GM18519 (cell line): Measurements from ENCODE around the gene STAB1.

ENCODE experiments used
- ATAC-seq: cut with Tn5 transposase; IDR thresholded peaks from one replicate; pipeline ENCODE4 v1.9.1; 2021; ENCODE audit warnings: mild to moderate bottlenecking, moderate library complexity; ENCODE audit not compliant: unreplicated experiment, low FRiP score

The STAB1 gene

DNA sequence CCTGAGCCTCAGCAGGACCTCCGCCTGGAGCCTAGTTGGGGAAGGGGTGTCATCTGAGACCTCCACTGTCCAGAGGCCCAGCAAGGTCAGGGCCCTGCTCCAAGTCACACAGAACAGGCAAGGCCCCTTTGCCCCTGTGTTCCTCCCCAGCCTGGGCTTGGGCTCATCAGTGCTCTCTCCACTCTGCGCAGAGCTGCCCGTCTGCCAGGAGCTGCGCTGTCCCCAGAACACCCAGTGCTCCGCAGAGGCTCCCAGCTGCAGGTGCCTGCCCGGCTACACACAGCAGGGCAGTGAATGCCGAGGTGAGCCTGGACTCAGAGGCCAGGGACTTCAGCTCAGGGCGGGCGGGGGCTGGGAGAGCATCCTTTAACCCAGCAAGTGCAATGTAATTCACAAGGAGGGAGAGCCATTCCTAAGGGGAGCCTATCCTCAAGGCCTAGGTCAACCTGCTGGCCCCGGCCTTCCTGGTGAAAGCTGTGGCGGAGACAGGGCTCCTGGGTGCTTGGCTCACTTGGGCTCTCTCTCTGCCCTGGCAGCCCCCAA, 7.7 kb downstream of the STAB1 start:
- ATAC-seq: no peak

DNA sequence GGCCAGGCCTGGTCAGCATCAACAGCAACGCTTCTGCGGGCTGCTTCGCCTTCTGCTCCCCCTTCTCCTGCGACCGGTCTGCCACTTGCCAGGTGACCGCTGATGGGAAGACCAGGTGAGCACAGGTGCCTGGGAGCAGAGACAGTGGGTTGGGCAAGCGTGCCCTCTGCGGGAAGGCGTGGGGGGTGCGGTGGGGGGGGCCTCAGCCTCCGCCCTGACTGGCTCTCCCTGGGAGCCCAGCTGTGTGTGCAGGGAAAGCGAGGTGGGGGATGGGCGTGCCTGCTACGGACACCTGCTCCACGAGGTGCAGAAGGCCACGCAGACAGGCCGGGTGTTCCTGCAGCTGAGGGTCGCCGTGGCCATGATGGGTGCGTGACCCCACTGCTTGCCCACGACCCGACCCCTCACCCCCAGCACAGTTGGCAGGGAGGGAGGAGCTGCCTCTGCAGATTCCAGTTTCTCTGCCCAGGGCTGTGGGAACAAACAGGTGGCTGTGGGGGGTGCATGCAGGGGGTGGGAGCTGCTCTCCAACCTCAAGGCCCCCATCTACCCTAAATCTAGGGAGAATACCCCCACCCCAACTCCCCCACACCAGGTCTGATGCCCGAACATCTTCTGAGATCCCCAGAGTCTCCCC, 8.8 kb downstream of the STAB1 start:
- no peak for ATAC-seq

DNA sequence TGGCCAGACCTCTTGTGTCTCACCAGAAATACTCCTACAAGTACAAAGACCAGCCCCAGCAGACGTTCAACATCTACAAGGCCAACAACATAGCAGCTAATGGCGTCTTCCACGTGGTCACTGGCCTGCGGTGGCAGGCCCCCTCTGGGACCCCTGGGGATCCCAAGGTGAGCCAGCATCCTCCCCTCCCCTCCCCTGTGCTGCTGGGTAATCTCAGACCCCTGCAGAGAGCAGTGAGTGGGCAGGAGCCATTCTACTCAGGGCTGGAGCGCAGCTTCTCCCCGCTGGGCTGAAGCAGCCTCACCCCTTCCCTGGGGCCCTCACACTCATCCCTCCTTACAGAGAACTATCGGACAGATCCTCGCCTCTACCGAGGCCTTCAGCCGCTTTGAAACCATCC, 9.8 kb downstream of the STAB1 start:
- no peak for ATAC-seq

DNA sequence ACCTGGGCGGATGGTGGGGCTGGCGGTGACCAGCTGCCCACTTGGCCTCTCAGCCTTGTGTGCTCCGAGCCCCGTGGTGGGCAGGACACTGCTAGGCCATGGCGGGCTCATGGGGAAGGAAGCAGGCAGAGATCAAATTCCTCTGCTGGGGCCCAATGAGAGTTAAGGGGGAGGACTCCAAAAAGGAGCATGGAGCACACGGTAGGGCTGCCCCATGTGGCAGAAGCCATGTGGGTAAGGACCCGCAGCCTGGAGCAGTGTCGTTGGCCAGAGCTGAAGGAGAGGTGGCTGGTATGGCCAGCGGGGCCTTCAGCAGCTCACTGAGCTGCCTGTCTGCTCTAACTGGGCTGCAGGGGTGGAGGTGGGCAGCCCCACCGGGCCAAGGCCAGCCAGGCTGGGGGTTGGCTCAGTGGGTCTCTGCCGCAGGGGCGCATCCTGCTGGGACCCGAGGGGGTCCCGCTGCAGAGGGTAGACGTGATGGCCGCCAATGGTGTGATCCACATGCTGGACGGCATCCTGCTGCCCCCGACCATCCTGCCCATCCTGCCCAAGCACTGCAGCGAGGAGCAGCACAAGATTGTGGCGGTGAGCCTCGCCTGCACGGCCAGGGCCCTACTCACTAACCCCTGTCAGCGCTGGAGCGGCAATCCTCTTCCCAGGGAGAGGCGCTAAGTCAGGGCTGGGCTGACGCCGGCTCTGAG, 11.3 kb downstream of the STAB1 start:
- ATAC-seq: no peak

DNA sequence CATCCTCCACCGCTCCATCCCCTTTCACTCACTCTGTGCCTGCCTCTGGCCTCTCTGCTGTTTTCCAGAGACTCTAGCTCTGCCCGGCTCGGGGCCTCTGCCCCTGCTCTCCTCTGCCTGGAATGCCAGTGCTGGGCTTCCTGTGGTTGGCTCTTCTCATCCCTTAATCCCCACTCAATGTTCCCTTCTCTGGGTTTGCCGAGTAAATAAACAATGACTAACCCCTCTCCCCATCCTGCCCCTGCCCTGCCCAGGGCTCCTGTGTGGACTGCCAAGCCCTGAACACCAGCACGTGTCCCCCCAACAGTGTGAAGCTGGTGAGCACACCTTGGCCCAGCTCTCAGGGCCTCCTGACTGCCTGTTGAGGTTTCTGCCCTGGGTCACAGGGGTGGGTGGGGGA, 12.2 kb downstream of the STAB1 start:
- no peak for ATAC-seq

DNA sequence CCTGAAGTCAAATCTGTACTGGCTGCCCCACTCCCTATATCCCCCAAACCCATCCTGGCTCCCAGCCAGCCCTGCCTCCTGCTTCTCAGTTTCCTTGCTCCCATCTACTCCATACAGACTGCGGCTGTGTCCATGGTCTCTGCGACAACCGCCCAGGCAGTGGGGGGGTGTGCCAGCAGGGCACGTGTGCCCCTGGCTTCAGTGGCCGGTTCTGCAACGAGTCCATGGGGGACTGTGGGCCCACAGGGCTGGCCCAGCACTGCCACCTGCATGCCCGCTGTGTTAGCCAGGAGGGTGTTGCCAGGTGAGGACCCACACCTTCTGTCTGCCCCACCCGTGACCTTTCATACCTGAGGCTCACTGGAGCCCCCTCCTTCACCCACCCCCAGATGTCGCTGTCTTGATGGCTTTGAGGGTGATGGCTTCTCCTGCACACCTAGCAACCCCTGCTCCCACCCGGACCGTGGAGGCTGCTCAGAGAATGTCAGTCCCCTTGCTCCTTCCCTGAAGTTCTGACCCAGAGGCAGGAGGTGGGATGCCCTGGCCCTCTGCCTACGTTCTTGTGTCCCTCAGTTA, 14.7 kb downstream of the STAB1 start:
- ATAC-seq: no peak

DNA sequence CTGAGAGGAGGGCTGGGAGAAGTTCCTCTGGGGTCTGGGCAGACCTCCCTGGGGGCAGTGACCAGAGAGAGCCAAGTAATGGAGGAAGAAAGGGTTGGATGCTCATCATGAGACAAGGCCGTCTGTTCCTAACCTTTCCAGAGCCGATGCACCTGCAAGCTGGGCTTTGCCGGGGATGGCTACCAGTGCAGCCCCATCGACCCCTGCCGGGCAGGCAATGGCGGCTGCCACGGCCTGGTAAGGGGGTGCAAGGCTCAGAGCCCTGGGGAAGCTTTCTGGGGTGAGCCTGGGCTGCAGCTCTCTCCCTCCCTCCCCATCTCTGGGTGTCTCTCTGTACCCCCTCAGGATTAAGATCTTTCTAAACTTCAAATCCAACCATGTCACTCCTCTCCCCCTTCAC, 16.4 kb downstream of the STAB1 start:
- ATAC-seq: no peak

DNA sequence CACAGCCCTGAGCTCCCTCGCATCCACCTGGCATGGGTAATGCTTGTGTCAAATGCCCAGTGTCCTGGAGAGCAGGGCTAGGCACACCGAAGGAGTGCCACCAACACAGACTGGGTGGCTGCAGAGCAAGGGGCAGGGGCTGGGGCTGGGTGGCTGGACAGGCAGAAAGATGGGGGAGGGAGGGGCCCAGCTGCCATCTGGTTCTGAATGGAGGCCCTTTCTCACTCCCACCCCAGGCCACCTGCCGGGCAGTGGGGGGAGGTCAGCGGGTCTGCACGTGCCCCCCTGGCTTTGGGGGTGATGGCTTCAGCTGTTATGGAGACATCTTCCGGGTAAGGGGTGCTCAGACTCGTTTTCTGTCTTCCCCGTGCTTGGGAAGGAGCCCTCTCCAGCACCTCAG, 17.0 kb downstream of the STAB1 start:
- ATAC-seq: no peak

DNA sequence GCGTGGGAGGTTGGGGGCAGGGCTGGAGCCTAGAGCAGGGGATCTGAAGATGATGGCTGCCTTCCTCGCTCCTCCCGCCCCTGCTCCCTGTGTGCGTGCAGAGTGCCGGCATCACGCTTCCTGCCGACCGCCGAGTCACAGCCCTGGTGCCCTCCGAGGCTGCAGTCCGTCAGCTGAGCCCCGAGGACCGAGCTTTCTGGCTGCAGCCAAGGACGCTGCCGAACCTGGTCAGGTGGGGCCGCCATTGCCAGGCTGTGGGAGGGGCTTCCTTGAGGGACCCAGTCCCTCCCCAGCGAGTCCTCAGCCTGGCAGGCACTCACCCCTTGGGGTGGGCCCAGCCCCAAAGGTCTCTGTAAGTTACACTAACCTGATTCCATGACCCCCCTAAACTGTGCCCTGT, 17.6 kb downstream of the STAB1 start:
- no peak for ATAC-seq

DNA sequence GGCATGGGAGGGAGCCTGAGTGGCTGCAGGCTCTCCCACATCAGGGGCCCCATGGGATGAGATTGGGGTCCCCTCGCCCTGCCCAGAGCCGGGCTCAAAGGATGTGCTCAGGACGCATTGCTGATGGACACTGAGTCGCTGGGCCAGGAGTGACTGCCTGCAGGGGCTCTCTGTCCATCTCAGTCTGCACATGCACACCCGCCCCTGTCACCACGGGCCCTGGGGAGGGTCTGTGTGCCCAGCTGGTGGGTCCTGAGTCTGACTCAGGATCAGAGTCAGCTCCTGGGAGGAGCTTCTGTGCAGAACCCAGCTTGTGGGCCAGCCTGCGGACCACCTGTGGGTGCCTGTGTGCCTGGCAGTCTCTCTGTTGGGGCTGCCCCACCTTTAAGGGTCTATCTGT, 18.1 kb downstream of the STAB1 start:
- no peak for ATAC-seq

DNA sequence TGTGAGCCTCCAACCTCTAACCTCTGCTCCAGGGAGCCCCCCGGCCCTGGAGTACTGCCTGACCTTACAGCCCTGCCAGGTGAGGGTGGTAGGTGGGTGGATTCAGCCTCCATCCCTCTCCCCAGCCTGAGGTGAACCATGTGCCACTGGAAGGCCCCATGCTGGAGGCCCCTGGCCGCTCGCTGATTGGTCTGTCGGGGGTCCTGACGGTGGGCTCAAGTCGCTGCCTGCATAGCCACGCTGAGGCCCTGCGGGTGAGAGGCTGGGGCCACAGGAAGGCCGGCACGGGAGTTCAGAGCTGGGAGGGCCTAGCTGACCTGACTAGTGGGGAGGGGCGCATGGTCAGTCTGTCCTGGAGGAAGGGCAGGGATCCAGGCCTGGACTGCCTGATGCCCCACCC, 19.4 kb downstream of the STAB1 start:
- ATAC-seq: no peak

DNA sequence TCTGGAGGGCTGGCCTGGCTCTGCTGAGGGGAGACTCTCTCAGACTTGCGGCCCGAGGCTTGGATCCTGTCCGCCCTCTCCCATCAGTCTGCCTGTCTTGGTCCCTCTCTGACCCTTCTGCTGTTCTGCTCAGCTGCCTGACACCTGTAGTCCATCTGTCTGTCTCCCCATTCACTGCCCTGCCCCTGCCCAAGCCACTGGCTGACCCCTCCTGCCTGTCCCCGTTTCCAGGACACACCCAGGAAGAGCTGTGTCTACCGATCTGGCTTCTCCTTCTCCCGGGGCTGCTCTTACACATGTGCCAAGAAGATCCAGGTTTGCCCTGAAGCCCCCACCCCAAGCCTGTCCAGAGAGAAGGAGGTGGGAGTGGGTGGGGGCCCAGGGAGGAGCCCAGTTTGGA, 20.1 kb downstream of the STAB1 start:
- no peak for ATAC-seq

DNA sequence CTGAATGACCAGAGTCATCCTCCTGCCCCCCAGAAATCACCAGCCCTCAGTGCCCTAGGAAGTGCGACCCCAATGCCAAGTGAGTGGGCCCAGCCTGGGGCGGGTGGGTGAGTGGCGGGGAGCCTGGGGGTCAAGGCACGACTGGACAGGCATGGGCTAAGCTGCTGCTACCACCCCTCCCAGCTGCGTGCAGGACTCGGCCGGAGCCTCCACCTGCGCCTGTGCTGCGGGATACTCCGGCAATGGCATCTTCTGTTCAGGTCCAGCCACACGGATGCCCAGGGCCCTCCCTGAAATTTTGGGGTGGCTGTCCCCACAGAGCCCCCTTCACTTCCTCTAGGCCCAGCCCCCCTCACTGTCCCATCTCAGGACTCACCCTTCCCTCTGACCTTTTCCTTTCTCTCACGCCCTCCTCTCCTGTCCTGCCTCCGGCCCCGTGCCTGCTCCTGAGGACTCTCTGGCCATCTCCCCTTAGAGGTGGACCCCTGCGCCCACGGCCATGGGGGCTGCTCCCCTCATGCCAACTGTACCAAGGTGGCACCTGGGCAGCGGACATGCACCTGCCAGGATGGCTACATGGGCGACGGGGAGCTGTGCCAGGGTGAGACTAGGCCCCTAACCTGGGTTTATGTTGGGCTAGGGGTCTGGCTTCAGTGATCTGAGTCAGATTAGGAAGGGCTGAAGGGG, 21.5 kb downstream of the STAB1 start:
- ATAC-seq: no peak

DNA sequence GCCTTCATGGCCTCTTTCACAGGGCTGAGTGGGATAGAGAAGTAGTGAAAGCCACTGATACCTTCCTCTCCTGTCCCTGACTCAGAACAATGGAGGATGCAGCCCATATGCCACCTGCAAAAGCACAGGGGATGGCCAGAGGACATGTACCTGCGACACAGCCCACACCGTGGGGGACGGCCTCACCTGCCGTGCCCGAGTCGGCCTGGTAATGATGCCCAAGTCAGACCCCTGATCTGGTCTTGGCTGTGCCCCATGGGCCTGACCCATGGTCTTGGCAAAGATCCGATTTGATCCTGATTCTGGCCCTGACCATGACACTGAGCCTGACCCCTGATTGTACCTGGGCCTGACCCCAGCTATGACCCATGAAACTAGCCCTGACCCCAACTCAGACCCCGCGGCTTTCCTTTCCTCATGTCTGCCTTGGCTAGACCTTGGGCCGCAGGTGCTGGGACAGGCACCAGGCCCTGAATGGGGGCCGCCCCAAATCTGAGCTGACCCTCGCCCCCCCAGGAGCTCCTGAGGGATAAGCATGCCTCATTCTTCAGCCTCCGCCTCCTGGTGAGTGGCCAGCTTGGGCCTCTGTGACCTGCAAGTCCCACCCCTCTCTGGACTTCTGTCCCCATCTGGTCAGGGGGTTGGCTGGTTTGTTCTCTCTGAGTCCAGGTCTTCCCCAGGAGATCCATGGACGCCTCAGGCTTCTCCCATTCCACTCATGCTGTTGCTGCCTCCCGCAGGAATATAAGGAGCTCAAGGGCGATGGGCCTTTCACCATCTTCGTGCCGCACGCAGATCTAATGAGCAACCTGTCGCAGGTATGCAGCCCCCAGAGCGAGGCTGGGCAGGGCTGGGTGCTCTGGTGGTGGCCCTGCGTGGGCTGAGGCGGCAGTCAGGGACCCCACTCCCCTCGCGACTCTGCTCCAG, 22.9 kb downstream of the STAB1 start:
- ATAC-seq: no peak

DNA sequence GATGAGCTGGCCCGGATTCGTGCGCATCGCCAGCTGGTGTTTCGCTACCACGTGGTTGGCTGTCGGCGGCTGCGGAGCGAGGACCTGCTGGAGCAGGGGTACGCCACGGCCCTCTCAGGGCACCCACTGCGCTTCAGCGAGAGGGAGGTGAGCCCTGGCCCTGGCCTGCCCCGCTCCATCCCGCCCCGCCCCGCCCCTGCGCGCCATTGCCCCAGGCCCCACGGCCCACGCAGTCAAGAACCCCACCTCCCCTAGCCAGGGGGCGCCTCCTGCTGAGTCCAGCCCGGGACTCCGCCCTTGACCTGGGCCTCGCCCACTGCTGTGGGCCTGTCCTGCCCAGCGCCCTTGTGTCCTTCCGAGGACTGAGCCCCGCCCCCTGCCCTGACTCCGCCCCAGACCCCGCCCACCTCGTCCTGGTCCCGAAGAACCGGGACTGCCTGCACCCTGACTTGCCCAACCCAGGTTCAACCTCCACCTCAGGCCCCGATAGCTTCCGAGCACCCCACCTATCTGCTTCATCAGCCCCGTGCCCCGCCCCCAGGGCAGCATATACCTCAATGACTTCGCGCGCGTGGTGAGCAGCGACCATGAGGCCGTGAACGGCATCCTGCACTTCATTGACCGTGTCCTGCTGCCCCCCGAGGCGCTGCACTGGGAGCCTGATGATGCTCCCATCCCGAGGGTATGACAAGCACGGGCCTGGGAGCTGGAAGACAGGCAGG, 23.7 kb downstream of the STAB1 start:
- ATAC-seq: no peak

DNA sequence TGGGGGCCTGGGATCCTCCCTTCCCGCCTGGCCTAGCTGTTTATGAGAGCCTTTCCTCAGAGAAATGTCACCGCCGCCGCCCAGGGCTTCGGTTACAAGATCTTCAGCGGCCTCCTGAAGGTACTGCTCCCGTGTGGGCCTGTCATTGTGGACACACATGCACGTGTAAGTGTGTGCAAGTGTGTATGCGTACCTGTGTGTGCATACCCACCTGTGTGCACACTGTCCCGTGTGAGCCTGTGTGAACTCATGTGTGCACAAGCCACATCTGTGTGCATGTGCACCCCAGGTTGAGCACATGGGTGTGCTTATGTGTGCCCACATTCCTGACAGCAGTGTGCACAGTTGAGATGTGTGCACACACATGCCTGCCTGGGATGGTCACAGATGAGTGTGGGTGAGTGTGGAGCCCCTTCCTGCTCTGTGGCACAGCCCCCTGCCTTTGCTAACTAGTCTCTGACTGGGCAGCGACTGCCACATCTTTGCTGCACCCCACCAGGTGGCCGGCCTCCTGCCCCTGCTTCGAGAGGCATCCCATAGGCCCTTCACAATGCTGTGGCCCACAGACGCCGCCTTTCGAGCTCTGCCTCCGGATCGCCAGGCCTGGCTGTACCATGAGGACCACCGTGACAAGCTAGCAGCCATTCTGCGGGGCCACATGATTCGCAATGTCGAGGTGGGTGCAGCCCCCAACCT, 24.5 kb downstream of the STAB1 start:
- ATAC-seq: no peak

DNA sequence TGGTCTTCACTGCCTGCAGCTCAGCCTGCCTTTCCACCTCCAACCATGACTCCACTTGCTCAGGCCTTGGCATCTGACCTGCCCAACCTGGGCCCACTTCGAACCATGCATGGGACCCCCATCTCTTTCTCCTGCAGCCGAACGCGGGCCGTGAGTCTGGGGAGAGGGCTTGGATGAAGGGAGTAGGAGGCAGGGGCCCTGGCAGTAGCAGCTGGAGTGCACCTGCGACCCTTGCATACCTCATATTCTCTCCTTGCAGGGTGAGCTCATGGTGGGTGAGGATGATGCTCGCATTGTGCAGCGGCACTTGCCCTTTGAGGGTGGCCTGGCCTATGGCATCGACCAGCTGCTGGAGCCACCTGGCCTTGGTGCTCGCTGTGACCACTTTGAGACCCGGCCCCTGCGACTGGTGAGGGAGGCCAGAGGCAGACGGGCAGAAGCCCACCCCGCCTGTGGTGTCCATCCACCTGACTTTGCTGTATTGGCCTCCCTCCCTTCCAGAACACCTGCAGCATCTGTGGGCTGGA, 25.1 kb downstream of the STAB1 start:
- ATAC-seq: no peak

DNA sequence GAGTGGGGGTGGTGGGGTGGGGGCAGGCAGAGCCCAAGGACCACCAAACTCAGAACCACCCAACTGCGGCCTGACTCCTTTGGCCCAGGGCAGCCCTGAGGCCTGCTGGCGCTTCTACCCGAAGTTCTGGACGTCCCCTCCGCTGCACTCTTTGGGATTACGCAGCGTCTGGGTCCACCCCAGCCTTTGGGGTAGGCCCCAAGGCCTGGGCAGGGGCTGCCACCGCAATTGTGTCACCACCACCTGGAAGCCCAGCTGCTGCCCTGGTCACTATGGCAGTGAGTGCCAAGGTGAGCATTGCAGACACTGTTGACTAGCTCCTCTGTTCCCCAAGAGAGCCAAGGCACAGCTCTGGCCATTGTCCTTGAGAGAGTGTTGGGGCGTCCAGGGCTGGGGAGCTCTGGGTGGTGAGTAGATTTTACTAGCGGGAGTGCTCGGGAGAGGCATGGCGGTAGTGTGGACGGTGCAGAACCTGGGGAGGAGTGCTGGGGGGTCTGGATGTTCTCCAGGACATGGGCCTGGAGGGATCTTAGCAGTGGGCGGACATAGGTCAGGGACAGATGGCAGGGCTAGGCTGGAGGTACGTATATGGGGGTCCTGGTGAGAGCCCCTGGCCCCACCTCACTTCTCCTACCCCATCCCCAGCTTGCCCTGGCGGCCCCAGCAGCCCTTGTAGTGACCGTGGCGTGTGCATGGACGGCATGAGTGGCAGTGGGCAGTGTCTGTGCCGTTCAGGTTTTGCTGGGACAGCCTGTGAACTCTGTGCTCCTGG, 25.8 kb downstream of the STAB1 start:
- no peak for ATAC-seq
